Measurements from ENCODE around the gene TMEM86A. TPM values are rescaled to one million over a fixed set of nuclear protein-coding genes. Genes with fewer than 3 reads are reported as not detected.

Gene TMEM86A
- total and polyA plus RNA-seq, 2 of the 4 experiments (the other 2 are of a cell fraction), result 0.31 to 0.36 TPM

GRCh38 chr11:18743365-18743764 is 44.8 kb downstream of the TMEM86A start:
- no peak overlapping the region for H3K9ac ChIP-seq (ENCODE audit: low read depth, low read length)
- no peak overlapping the region for H4K91ac ChIP-seq (ENCODE audit: insufficient read depth, low read depth, low read length)
- H3K23ac ChIP-seq (ENCODE audit: low read depth, low read length), result no peak overlapping the region
- dilution Hi-C loops (cut with HindIII; ENCODE audit: low sequenced_read_pairs, unreplicated experiment), result no loop called here
- in situ Hi-C loops (cut with MboI; ENCODE audit: low sequenced_read_pairs), result loop anchor here (25.0 kb wide), 1 partner anchor 206 kb away; the partner anchor contains the start of gene TSG101
- no peak overlapping the region for H3K4me3 ChIP-seq (ENCODE audit: insufficient read depth, low read depth, low read length)
- ChIA-PET POLR2A (ENCODE audit: unreplicated experiment) (no interaction called here), CTCF (no interaction called here)
- no peak overlapping the region for H4K5ac ChIP-seq (ENCODE audit: low read depth, low read length)
- intact Hi-C loops (cut with micrococcal nuclease), result no loop called here
- no peak overlapping the region for H3K27ac ChIP-seq (ENCODE audit: insufficient read depth, low read length)
- H3K9me1 ChIP-seq (ENCODE audit: insufficient read depth, low read length), result no peaks in the 10 kb centered on the region
- WGBS, 2 experiments (ENCODE audit: extremely low coverage in 2 of 2, insufficient read length in 1 of 2), result 40% methylated on average over 2 of the region's 10 CpGs; no CpG with 5 or more reads in 1 of the 2 experiments
- no peak overlapping the region for H3K4me2 ChIP-seq (ENCODE audit: low read depth, low read length)
- no peak for DNase-seq
- H2AK5ac ChIP-seq (ENCODE audit: low read depth, low read length), result no peak overlapping the region
- H3K18ac ChIP-seq (ENCODE audit: low read depth, low read length), result no peak overlapping the region
- TF ChIP-seq RAD21 (IDR thresholded peaks at IDR 0.05; ENCODE audit: low read length) (no peak), MAZ (IDR thresholded peaks at IDR 0.05; ENCODE audit: borderline replicate concordance, low read depth, low read length) (no peak), NFE2L2 (IDR thresholded peaks at IDR 0.05; ENCODE audit: low read depth, low read length) (no peak), POLR2A (IDR thresholded peaks at IDR 0.05; ENCODE audit: low read depth, low read length) (no peak)
- H2AK9ac ChIP-seq (replicated peaks; ENCODE audit: low read depth, low read length, poor library complexity), result no peak overlapping the region
- H2AFZ ChIP-seq (replicated peaks; ENCODE audit: low read length, poor library complexity), result no peak overlapping the region
- H4K8ac ChIP-seq (ENCODE audit: low read depth in 2 of 2, low read length in 2 of 2), result no peak overlapping the region
- H3K4ac ChIP-seq (ENCODE audit: low read depth, low read length), result no peak overlapping the region
- no peaks in the 10 kb centered on the region for H3K9me3 ChIP-seq (ENCODE audit: control insufficient read depth, insufficient read depth, low read length)
- BruUV-seq (replicated peaks), result no TSS peak
- no peaks in the 10 kb centered on the region for H3K79me1 ChIP-seq (ENCODE audit: low read depth in 1 of 2, low read length in 2 of 2)
- H2BK5ac ChIP-seq (ENCODE audit: low read depth, low read length, poor library complexity, severe bottlenecking), result no peak overlapping the region
- H2BK20ac ChIP-seq (ENCODE audit: low read depth, low read length), result no peak overlapping the region
- no peak overlapping the region for H3K14ac ChIP-seq (replicated peaks; ENCODE audit: low read depth, low read length)
- H2BK15ac ChIP-seq (ENCODE audit: low read depth, low read length), result no peak overlapping the region
- H3K4me1 ChIP-seq (ENCODE audit: control insufficient read depth, insufficient read depth, low read length), result no peaks in the 10 kb centered on the region
- H4K20me1 ChIP-seq (ENCODE audit: insufficient read depth, low read length), result no peaks in the 10 kb centered on the region
- H3K27me3 ChIP-seq (ENCODE audit: control insufficient read depth, insufficient read depth, low read length), result peaks cover 4% of the 10 kb centered on the region; the same call in 1 of the 2 replicates
- no peaks in the 10 kb centered on the region for H3K36me3 ChIP-seq (ENCODE audit: control insufficient read depth, insufficient read depth, low read length)
- no peak for ATAC-seq (ENCODE audit: low read depth)
- H2BK120ac ChIP-seq (ENCODE audit: low read depth, low read length), result no peak overlapping the region
- no peak overlapping the region for H3K56ac ChIP-seq (ENCODE audit: extremely low read depth, insufficient read depth, low read length)

All from IMR-90 (cell line).